Eye (tissue), 1 donor: ENCODE results near the gene KHDRBS2.
A peak's percentile ranks its signal among the peaks of the same experiment; 100 is the strongest.

Experiments used
- DNase-seq: peaks from one replicate; pipeline ENCODE4 v3.0.0-alpha.2; 2015

Gene KHDRBS2

DNA sequence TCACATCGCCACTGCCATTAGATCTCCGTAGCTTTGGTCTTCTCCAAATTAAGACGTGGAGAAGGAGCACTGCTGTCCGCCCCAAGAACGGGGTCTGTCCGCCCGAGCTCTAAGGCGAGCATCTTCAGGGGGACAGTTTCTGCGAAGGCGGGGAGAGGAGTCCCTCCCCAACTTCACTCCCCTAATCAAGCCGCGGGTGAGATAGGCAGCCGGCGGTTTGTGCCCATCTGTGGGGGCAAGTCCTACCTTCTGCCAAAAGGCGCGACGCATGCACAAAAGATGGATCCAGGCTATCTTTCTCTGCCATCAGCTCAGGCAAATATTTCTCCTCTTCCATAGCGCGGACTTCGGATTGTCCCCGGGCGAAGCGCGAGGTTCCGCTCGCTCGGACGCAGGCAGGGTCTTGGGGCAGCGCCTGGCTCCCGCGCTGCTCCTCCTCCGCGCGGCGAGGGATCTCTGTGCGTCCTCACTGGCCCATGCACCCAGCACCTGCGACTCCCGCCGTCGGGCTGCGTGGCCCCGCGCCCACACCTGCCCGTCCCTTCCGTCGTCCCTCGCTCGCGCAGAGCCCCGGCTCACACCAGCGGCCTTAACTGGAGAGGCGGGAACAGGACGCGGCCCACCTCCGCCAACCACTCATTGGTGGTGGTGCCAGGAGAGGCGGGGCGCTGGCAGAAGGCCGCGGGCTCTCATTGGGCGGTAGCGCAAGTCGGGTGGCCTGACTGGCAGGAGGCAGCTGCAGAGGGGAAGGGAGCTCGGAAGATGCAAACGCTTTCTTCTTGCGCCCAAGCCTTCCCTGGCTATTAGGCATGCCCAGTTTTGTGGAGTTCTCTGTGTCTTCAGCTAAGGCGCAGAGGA, at the start of gene KHDRBS2:
TSS of gene KHDRBS2 (minus strand) at position 614 of the 858 bp plus-strand sequence.
- DNase-seq, result peak; percentile 97

GRCh38 chr6:62328607-62329006, 42.6 kb upstream of the KHDRBS2 start:
- DNase-seq, result no peak

DNA sequence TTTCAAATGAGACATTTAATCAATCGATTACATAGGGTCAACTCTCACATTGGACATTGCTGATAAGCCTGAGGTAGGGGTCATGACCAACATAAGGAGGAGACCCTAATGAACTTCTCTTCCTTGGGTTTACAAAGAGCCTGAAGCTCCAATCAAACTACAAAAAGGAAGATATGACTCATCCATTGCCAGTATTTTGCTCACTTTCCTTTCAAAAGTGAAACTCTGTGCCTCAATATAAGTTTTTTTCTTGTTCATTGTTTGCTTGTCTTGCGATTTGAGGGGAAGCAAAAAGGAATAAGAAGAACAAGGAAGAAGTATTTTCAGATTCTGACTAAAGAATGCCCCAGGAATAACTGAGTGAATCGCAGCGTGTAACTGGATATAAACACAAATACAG, 38.8 kb upstream of the KHDRBS2 start:
- peak; percentile 1 for DNase-seq

- DNase-seq, result peak; percentile 2
Measured at GRCh38 chr6:62323818-62324431, 37.9 kb upstream of the KHDRBS2 start.

DNA sequence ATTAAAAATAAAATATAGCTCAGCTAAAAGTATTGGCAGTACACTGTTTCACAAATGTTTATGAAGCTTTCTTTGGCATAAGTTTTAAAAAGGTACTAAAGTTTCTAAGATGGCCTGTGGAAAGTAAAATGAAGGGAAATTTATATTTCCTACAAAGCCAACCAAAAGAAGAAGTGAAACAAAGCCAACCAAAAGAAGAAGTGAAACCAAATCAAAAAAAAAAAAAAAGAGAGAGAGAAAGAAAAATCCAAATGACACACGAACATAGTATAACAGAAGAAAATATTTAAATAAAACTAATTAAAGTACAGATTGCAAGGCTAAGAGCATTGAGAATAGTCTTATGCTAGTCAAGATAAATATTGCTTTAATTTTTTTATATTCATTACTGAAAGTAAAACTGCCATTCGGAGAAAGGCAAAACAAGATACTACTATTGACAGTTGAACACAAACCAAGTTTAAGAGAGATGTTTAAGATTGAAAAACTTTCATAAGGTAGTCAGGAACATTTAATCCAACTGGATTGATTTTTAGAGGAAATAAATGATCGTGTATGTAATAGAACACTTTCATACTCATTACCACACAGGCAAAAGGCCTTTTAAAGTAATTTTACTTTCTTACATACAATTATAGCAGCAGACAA, 12.8 kb upstream of the KHDRBS2 start:
- DNase-seq, result no peak

- DNase-seq, result no peak
Measured at GRCh38 chr6:62296541-62296940, 10.5 kb upstream of the KHDRBS2 start.

GRCh38 chr6:62288974-62289373, 2.9 kb upstream of the KHDRBS2 start:
- no peak for DNase-seq

GRCh38 chr6:62288562-62288961, 2.5 kb upstream of the KHDRBS2 start:
- no peak for DNase-seq

- DNase-seq, result no peak
Measured at GRCh38 chr6:62286470-62286843, 432 bp upstream of the KHDRBS2 start.

DNA sequence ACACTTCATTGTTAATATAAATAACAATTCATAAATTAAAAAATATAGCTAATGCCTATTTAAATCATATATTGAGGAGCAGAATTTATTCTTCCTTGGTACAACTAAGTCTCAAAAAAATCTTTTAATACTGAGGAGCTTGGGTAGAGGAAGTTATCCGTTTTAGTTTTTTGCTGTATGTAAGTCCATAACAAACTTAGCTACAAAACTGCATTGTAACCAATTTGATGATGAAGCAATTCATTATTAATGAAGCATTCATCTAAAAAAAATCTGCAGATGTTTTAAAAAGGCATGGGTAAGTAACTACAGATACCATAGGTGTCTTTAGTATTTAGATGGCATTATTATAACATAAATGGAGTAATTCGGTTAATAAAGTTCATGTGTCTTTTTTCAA, 1.3 kb downstream of the KHDRBS2 start:
- DNase-seq, result peak; percentile 39

DNA sequence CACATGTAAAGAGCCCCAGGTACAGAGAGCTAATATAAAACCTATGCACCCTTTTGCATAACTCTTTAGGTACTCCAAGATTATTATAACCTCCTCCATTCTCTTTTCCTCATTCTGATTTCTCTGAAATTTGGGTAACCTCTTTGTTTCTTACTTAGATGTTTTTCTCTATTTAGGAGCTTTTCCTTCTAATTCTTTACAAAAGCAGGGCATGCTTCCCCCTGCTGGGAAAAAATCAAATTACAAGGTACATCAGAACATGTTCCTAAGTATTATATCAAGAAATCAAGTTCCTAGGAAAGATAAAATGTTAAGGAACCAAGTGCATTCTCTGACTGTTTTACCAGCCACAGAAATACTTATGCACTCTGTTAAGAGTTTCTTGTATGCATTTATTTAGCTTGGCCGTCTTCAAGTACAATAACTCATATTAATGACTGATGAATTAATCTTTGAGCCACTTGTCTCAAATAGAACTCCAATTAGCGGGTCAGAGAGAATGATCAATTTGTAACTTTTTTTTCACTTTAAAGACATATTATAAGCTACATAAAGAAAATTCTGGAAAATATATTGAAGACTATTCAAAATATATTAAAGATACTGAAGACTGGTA, 2.1 kb downstream of the KHDRBS2 start:
- DNase-seq, result peak; percentile 88

GRCh38 chr6:62283365-62283764, 2.7 kb downstream of the KHDRBS2 start:
- DNase-seq, result no peak

- DNase-seq, result no peak
Measured at GRCh38 chr6:62280099-62280498, 5.9 kb downstream of the KHDRBS2 start.

DNA sequence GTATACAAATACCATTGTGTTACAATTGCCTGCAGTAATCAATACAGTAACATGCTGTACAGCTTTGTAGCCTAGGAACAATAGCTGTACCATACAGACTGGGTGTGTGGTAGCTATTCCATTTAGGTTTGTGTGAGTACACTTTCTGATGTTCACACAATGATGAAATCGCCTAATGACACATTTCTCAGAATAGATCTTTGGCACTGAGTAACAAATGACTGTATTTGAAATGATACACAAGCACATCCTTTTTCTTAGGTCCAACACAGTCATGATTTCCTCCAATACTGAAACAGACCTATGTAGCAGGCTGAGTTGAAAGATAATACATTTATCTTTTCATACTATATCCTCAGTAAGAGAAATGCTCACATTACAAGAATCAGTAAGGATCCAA, 13.9 kb downstream of the KHDRBS2 start:
- DNase-seq, result no peak

- no peak for DNase-seq
Measured at GRCh38 chr6:62265906-62266525, 20.0 kb downstream of the KHDRBS2 start.

GRCh38 chr6:62262283-62262682, 23.7 kb downstream of the KHDRBS2 start:
- DNase-seq, result no peak

DNA sequence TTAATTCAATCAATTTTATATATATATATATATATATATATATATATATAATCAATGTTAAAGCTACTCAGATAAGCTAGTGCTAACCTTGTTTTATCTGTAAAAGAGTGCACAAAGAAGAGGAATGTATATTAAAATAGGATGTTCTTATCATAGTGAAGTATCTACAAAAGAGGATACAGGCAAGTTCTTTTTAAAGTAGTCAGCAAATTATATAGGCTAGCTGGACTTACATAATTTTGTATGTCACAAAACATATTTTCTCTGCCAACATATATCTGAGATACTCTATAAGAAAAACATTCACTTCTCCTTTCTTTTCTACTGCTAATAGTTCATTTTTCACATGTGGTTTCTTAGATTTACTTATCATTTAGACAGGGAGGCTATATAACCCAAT, 39.9 kb downstream of the KHDRBS2 start:
- no peak for DNase-seq

GRCh38 chr6:62236784-62237183, 49.2 kb downstream of the KHDRBS2 start:
- no peak for DNase-seq

- DNase-seq, result no peak
Measured at GRCh38 chr6:62229231-62229630, 56.8 kb downstream of the KHDRBS2 start.

DNA sequence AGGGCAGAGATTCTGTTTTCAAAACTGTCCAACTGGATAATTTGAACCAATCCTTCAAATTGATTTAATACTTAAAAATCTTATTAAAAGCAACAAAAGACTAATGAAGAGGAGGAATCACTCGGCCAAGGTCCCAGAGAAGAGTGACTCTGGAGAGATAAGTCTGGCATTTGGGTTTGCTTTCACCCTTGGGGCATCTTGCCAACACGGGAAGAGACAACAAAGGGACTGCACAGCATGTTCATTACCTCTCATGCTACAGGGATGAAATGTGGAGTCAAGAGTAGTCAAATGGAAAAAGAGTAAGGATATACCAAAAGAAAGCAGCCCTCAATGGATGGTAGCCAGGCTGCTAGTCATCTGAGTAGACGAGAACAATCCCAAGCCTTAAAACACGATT, 68.2 kb downstream of the KHDRBS2 start:
- no peak for DNase-seq

- no peak for DNase-seq
Measured at GRCh38 chr6:62202078-62202477, 83.9 kb downstream of the KHDRBS2 start.

DNA sequence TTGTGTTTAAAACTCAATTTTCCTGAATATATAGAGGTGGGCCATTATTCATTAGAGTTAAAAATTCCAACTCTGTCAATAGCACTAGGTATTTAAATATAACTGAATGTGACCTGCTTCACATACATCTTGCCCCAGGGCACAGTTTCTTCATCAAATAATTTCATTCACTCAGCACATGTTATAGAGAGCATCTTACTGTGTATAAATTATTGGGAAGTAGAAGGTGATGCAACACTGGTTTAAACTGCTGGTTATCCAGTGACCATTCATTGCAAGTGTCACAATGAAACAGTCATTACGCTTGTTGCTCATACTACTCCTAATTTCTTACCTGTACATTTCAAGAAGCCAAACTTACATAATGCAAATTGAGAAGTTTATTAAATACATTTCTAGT, 93.4 kb downstream of the KHDRBS2 start:
- DNase-seq, result no peak

- no peak for DNase-seq
Measured at GRCh38 chr6:62175195-62175594, 110.8 kb downstream of the KHDRBS2 start.
